H1 (cell line): ENCODE measurements around the gene MYO15A. TPM values are rescaled to one million over a fixed set of nuclear protein-coding genes. Genes with fewer than 3 reads are reported as not detected.

ENCODE experiments used
- BCL11A ChIP-seq, 2 experiments: IDR thresholded peaks; one replicate each; pipeline ENCODE4 v1.6.1; 2011; ENCODE audit warnings: low read depth in 2 of 2, low read length in 2 of 2, mild to moderate bottlenecking in 2 of 2
- CHD2 ChIP-seq: IDR thresholded peaks from 2 replicates; pipeline ENCODE4 v1.6.1; 2012; ENCODE audit warnings: low read length, improper control_type of control experiment
- RBBP5 ChIP-seq: IDR thresholded peaks from 2 replicates; pipeline ENCODE4 v1.7.1; 2012; ENCODE audit warnings: low read depth, mild to moderate bottlenecking, inconsistent platforms, low read length, moderate library complexity, borderline replicate concordance
- SIN3A ChIP-seq, 2 experiments: IDR thresholded peaks in 1 of 2; conservative IDR thresholded peaks in 1 of 2; 2 replicates each; pipeline ENCODE4 v1.6.1; 2011 to 2012; ENCODE audit warnings: low read length in 2 of 2, improper control_type of control experiment in 1 of 2, low read depth in 1 of 2, mild to moderate bottlenecking in 1 of 2
- TAF7 ChIP-seq: optimal IDR thresholded peaks from 2 replicates; pipeline ENCODE3; 2011; ENCODE audit warnings: low read depth, mild to moderate bottlenecking, inconsistent platforms, low read length, moderate library complexity, borderline replicate concordance
- polyA plus RNA-seq, 7 experiments: library from polyadenylated mRNA; depleted of rRNA in 3 of 7; stranded (reverse) in 5 of 7; unstranded in 2 of 7; fragments of >200 nt in 5 of 7; fragments of 200-250 nt in 2 of 7; gene quantifications; 1 replicate in 5 of 7; 2 replicates in 1 of 7; 4 replicates in 1 of 7; pipeline versions ENCODE4 v1.2.1 to v1.2.3, GENCODE V29; 2011 to 2013; ENCODE audit warnings: missing spikeins in 2 of 7, mixed read lengths in 2 of 7
- total RNA-seq: library from RNA; stranded (reverse); fragmentation: NEBNext Ultra II Directional; extraction: Animal tissue kit (Norgen Biotek cat#: 25700); gene quantifications from 2 replicates; pipeline ENCODE4 v1.2.1, GENCODE V29; 2021
- TF ChIP-seq, protein P1 (sequence below): IDR thresholded peaks from 2 replicates; pipeline ENCODE4 v1.6.1; 2012; ENCODE audit warnings: low read length, inconsistent platforms

MYO15A gene
- total and polyA plus RNA-seq, 2 of the 8 experiments (the other 6 are each of a cell fraction or from before 2014, with no cell fraction given) = 1.6 to 4.2 TPM

DNA sequence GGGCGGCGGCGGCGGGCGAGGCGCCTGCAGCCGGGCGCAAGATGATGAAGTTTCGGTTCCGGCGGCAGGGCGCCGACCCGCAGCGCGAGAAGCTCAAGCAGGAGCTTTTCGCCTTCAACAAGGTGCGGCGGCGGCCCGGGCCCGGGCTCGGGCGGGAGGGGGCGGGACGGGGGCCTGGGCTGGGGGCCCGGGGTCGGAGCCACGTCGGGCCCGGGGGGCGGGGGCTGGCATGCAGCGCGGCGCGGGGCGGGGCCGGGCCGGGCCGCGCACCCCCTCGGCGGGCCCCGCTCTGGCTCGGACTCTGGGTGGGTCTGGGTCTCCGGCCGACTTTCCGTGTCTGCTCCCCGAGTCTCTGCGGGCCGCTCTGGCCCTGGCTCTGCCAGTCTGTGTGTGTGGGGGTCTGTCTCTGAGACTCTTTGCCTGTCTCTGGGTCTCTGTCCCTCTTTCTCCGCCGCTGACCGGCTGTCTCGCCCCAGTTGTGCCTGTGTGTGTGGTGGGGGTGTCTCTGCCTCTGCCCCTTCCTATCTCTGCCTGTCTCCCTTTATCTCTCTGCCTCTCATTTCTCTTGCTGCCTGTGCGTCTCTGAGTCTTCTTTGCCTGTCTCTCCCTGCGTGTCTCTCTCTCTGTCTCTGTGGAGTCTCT lies 117.2 kb downstream of the MYO15A start (continued):
- TF ChIP-seq TAF7 = no peak
- TF ChIP-seq, protein P1, sequence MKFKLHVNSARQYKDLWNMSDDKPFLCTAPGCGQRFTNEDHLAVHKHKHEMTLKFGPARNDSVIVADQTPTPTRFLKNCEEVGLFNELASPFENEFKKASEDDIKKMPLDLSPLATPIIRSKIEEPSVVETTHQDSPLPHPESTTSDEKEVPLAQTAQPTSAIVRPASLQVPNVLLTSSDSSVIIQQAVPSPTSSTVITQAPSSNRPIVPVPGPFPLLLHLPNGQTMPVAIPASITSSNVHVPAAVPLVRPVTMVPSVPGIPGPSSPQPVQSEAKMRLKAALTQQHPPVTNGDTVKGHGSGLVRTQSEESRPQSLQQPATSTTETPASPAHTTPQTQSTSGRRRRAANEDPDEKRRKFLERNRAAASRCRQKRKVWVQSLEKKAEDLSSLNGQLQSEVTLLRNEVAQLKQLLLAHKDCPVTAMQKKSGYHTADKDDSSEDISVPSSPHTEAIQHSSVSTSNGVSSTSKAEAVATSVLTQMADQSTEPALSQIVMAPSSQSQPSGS = no peak
- TF ChIP-seq BCL11A (IDR thresholded peaks at IDR 0.05; ENCODE audit: low read depth in 2 of 2, low read length in 2 of 2) = no peak
- TF ChIP-seq RBBP5 = no peak
- 0 out of 4 replicates have a peak, but pooled peaks have one; percentile 9 to 47 for TF ChIP-seq SIN3A (conservative IDR thresholded peaks at IDR 0.05 in 1 of 2, IDR thresholded peaks at IDR 0.05 in 1 of 2; ENCODE audit: low read depth in 1 of 2, low read length in 2 of 2)
- no peak for TF ChIP-seq CHD2
